HG02610 (cell line): ENCODE results near the gene SLC9B1.

Experiments used
- ATAC-seq: cut with Tn5 transposase; IDR thresholded peaks from one replicate; pipeline ENCODE4 v1.9.1; 2021; ENCODE audit warnings: mild to moderate bottlenecking, moderate library complexity; ENCODE audit not compliant: unreplicated experiment

SLC9B1 gene, protein sequence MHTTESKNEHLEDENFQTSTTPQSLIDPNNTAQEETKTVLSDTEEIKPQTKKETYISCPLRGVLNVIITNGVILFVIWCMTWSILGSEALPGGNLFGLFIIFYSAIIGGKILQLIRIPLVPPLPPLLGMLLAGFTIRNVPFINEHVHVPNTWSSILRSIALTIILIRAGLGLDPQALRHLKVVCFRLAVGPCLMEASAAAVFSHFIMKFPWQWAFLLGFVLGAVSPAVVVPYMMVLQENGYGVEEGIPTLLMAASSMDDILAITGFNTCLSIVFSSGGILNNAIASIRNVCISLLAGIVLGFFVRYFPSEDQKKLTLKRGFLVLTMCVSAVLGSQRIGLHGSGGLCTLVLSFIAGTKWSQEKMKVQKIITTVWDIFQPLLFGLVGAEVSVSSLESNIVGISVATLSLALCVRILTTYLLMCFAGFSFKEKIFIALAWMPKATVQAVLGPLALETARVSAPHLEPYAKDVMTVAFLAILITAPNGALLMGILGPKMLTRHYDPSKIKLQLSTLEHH

DNA sequence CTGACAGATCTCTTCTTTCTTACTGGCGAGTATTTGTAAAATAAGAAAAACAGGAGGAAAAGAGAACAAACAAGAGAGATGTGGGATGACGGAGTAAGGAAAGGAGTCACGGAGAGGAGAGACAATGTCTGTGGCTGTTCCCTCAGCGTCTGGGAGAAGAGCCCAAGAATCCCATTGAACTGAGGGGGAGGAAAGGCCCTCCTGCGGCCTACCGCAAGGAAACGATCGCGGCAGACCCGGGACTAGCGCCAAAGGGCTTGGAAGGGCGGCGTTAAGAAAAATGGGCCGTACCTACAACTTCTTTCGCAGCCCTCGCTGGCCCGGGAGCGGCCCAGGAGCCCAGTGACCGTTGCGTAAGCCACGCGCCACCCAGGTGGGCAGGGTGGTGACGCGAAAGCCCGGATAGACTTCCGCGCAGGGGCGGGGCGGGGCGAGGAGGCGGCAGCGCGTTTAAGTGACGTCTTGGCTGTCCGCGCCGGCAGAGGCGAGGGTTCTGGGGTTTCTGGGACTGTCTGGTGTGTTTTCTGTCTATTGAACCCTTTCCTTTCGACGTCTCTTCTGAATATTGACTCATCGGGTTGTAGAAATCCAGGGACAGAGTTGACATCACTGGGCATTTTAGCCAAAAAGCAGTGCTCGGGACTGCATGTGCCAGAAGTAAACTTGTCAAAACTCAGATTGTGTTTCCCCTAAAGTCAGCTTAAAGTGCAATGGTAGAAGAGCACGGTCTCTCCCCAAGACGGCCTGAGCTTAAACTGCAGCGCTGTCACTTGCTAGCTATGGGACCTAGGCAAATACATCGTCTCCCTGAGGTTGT, at the start of gene SLC9B1:
TSS of gene SLC9B1 (minus strand) at position 398 of the 817 bp plus-strand sequence. CDS start 27,994 bp downstream, outside the sequence.
- ATAC-seq = peak; percentile 98

DNA sequence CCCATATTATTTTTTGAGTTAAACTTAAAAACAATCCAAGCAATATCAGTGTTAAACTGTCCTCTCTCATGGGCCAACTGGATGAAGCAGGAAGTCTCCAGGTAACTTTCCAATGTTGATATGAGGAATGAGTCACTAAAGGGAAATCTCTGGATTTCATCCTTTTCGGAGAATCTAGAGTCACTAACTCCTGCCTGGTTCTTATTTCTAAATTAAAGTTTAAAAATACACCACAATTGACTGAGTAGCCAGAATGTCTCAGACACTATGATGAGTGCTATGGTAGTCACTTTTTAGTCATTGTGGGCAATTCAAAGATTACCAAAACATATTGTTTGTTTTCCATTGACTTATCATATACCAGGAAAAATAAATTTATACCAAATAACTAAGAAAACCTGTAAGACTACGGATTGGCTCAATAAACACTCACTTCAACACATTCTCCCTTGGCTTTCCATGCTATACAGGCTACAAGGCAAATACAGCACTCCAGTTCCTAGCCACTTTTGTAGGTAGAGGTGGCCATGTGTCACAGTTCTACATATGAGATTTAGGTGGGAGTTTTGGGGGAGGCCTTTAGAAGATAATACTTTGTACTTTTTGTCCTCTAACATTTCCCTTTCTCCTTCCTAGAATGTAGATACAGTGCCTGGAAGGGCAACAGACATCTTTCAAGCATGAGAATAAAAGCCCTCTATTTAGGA, 48.5 kb upstream of the SLC9B1 start:
- ATAC-seq = no peak

DNA sequence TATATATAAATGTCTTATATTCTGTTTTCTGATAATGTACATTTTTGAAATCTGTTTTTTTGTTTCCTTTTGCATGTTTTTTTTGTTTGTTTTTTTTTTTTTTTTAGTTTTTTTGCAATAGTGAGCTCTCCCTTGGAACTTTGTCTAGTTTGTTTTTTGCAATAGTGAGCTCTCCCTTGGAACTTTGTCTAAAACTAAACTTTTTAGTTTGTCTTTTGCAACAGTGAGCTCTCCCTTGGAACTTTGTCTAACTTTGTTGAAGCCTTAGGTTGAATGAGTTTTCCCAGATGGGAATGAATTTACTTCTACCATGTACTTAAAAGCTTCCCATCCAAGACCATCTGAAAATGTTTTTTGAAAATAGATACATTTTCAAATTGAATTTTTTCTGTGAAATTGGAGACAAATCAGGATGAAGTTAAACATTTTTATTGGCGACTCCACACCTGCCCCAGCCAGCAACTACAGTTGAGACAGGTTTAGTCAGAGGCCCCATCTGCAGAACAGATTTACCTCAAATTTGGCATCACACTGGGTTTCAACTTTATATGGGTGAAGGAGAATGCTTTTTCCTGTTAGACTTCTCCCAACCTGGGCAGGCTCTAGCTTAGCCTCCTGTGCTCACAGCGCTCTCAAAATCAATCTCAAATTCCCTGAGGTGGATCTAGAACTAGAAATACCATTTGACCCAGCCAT, 41.1 kb upstream of the SLC9B1 start:
- no peak for ATAC-seq

- no peak for ATAC-seq
Measured at GRCh38 chr4:103054030-103054429, 34.5 kb upstream of the SLC9B1 start.

GRCh38 chr4:103052779-103053178, 33.3 kb upstream of the SLC9B1 start:
- ATAC-seq = no peak

GRCh38 chr4:103052145-103052544, 32.6 kb upstream of the SLC9B1 start:
- ATAC-seq = no peak

- ATAC-seq = peak; percentile 56
Measured at GRCh38 chr4:103050736-103051436, 31.4 kb upstream of the SLC9B1 start.

GRCh38 chr4:103046416-103047290, 27.1 kb upstream of the SLC9B1 start:
- ATAC-seq = peak; percentile 89

GRCh38 chr4:103044183-103044582, 24.7 kb upstream of the SLC9B1 start:
- ATAC-seq = no peak

- ATAC-seq = no peak
Measured at GRCh38 chr4:103036169-103036568, 16.7 kb upstream of the SLC9B1 start.

GRCh38 chr4:103032574-103032973, 13.1 kb upstream of the SLC9B1 start:
- ATAC-seq = no peak

GRCh38 chr4:103030791-103031190, 11.3 kb upstream of the SLC9B1 start:
- ATAC-seq = no peak

DNA sequence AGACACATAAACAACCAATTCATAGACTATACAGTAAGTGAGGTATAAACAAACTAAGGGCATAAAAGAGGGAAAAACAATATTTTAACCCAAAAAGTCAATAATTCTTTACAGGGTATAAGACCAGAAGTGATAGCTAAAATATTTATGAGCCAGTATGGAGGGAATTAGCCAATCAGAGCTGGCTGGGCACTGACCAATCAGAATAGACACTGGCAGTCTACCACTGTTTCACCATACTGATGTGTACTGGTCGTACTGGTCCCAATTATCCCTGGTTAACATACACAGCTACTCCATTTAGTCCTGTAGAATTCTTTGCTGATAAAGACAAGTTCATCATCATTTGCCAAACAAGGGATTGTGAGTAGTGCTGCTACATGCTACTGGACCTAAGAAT, 9.8 kb upstream of the SLC9B1 start:
- no peak for ATAC-seq

DNA sequence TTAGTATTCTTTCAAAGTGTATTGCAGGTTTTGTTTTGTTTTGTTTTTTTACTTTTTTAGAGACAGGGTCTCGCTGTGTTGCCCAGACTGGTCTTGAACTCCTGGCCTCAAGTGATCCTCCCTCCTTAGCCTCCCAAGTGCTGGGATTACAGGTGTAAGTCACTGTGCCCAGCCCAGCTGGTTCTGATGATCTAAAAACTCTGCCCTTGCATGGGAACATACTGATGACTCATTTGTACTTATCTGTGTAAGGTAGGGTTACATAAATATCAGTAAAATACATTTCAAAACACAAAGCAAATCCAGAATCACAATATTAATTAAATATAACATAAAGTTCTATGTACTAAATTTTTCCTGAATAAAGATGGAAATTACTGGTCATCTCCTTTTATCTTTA, 7.4 kb upstream of the SLC9B1 start:
- ATAC-seq = no peak

- no peak for ATAC-seq
Measured at GRCh38 chr4:103024996-103025395, 5.5 kb upstream of the SLC9B1 start.

DNA sequence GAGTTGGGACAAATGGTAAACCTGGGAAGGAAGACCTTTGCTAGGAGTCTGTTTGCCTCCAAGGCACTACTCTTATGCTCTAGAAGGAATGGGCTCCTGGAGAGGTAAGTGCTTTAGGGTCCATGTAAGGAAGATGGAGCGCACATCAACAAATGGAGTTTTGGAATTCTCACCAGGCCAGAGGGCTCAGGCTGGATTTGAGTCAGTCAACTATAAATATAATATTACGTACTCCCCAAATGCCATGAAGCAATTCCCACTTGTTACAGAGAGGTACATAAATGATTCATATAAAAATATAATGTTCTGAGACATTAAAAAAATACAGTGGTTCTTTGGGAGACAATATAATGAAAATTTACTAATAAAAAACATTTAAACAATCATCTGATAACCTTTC, 1.6 kb upstream of the SLC9B1 start:
- no peak for ATAC-seq

- no peak for ATAC-seq
Measured at GRCh38 chr4:103018391-103019307, 856 bp downstream of the SLC9B1 start.

DNA sequence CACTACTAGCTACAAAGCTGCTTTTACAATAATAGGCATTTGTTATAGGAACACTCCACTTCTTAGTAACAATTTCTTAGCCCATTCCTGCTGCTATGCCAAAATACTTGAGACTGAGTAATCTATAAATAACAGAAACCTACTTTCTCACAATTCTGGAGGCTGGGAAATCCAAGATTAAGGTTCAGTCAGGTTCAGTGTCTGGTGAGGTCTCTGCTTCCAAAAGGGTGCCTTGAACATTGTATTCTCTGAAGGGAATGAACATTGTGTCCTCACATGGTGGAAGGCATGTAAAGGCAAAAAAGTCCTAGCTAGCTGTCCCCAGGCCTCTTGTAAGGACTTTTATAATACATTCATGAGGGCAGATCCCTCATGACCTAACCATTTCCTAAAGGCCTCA, 7.0 kb downstream of the SLC9B1 start:
- no peak for ATAC-seq
